C4-2B (cell line): ENCODE results near the gene CWC25.

Experiments used
- H3K27ac ChIP-seq: fragments of 450-650 bp; 2 replicates; pipeline ENCODE4 v1.5.1; 2017
- CTCF ChIP-seq: fragments of 450-650 bp; conservative IDR thresholded peaks from 2 replicates; pipeline ENCODE4 v1.5.1; 2017; ENCODE audit warnings: mild to moderate bottlenecking
- ZFX ChIP-seq: fragments of 450-650 bp; IDR thresholded peaks from 2 replicates; pipeline ENCODE4 v1.6.1; 2017

Gene CWC25

GRCh38 chr17:38751144-38751807 lies 73.8 kb downstream of the CWC25 start:
- TF ChIP-seq ZFX (no peak), CTCF (no peak)
- H3K27ac ChIP-seq, result peak overlapping the region; percentile 97
